ENCODE measurements around the gene CNTN5. TPM values are rescaled to one million over a fixed set of nuclear protein-coding genes. Genes with fewer than 3 reads are reported as not detected.

The CNTN5 gene
- total RNA-seq, 3 donors from 2014 or later (not counting 1 experiment from before 2014, with no cell fraction given): not detected

DNA sequence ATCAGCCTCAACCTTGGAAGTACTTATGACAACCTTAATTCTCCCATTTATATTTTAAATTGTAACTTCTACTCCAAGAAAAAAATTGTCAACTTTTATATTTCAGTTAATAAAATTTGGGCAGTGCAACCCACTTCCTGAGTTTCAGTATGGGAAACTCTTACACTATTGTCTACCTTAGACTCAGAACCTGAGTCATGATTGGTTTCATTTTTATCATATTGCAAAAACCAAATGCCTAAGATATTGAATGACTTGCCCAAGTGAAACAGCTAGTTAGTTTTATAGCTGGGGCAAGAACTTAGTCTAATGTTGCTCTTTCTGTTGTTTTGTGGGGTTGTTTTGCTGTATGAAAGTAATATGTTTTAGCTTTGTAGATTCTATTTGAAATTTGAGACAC, 1332.3 kb downstream of the CNTN5 start:
- Histone ChIP-seq H3K4me3 (ENCODE audit: low read length) (no peak overlapping the region), H3K36me3 (ENCODE audit: control insufficient read depth, insufficient read depth, low read length) (no peaks in the 10 kb centered on the region), H3K9me3 (ENCODE audit: control insufficient read depth, insufficient read depth, low read length) (no peaks in the 10 kb centered on the region), H3K4me1 (ENCODE audit: control insufficient read depth, insufficient read depth, low read length) (no peaks in the 10 kb centered on the region), H3K27ac (ENCODE audit: low read length) (no peak overlapping the region), H3K27me3 (ENCODE audit: control insufficient read depth, insufficient read depth, low read length) (no peaks in the 10 kb centered on the region)
- Mint-ChIP-seq H3K4me1 (no peaks in the 10 kb centered on the region), H3K4me3 (no peak overlapping the region), H3K36me3 (no peaks in the 10 kb centered on the region), H3K27me3 (ENCODE audit: low read depth in 2 of 2) (no peaks in the 10 kb centered on the region), H3K9me3 (peaks cover 14 to 20% of the 10 kb centered on the region in 2 donors), H3K27ac (no peak overlapping the region)
- TF ChIP-seq, protein P1, sequence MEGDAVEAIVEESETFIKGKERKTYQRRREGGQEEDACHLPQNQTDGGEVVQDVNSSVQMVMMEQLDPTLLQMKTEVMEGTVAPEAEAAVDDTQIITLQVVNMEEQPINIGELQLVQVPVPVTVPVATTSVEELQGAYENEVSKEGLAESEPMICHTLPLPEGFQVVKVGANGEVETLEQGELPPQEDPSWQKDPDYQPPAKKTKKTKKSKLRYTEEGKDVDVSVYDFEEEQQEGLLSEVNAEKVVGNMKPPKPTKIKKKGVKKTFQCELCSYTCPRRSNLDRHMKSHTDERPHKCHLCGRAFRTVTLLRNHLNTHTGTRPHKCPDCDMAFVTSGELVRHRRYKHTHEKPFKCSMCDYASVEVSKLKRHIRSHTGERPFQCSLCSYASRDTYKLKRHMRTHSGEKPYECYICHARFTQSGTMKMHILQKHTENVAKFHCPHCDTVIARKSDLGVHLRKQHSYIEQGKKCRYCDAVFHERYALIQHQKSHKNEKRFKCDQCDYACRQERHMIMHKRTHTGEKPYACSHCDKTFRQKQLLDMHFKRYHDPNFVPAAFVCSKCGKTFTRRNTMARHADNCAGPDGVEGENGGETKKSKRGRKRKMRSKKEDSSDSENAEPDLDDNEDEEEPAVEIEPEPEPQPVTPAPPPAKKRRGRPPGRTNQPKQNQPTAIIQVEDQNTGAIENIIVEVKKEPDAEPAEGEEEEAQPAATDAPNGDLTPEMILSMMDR (IDR thresholded peaks at IDR 0.05): no peak
- no peak for ATAC-seq
- no peak for DNase-seq
- intact Hi-C loops (cut with micrococcal nuclease): no loop called here

DNA sequence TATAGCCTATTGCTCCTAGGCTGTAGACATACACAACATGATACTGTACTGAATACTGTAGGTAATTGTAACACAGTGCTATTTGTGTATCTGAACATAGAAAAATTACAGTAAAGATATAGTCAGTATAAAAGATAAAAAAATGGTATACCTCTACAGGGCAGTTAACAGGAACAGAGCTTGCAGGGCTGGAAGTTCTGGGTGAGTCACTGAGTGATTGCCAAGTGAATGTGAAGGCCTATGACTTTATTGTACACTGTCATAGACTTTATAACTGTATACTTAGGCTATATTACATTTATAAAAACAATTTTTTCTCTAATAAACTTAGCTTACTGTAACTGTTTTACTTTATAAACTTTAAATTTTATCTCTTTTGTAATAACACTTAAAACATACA, 1334.0 kb downstream of the CNTN5 start:
- H3K36me3 ChIP-seq (ENCODE audit: control insufficient read depth, insufficient read depth, low read length): no peaks in the 10 kb centered on the region
- no peaks in the 10 kb centered on the region for H3K9me3 ChIP-seq (ENCODE audit: control insufficient read depth, insufficient read depth, low read length)
- no peaks in the 10 kb centered on the region for H3K4me1 ChIP-seq (ENCODE audit: control insufficient read depth, insufficient read depth, low read length)
- ATAC-seq: no peak
- Mint-ChIP-seq H3K4me3 (no peak overlapping the region), H3K27ac (no peak overlapping the region), H3K27me3 (ENCODE audit: low read depth in 2 of 2) (no peaks in the 10 kb centered on the region), H3K9me3 (peaks cover 11 to 20% of the 10 kb centered on the region in 2 donors), H3K4me1 (no peaks in the 10 kb centered on the region), H3K36me3 (no peaks in the 10 kb centered on the region)
- DNase-seq: no peak
- no peak overlapping the region for H3K4me3 ChIP-seq (ENCODE audit: low read length)
- no peak overlapping the region for H3K27ac ChIP-seq (ENCODE audit: low read length)
- TF ChIP-seq, protein P1 (IDR thresholded peaks at IDR 0.05): no peak
- intact Hi-C loops (cut with micrococcal nuclease): no loop called here
- no peaks in the 10 kb centered on the region for H3K27me3 ChIP-seq (ENCODE audit: control insufficient read depth, insufficient read depth, low read length)

DNA sequence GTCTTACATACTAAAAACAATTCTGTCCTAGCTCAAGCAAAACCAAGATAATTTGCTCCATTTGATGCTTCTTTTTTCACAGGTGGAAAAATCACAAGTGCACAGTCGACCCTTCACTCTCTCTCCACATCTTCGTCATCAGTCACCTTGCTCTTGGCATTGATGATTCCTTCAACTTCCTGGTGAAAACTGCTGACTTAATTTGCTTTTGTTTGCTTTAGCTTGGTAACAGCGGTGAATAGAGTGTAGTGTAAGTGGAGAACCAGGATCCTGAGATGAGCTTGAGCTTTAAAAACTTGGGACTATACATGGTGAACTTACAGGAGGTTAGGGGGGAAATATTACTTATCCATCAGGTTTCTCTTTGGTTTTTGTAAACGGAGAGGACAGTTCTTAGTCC, 1335.3 kb downstream of the CNTN5 start:
- peaks cover 4 to 18% of the 10 kb centered on the region in 2 donors for H3K9me3 Mint-ChIP-seq
- 66% methylated on average over 4 of the region's 4 CpGs for WGBS (ENCODE audit: insufficient coverage)
- intact Hi-C loops (cut with micrococcal nuclease): no loop called here

DNA sequence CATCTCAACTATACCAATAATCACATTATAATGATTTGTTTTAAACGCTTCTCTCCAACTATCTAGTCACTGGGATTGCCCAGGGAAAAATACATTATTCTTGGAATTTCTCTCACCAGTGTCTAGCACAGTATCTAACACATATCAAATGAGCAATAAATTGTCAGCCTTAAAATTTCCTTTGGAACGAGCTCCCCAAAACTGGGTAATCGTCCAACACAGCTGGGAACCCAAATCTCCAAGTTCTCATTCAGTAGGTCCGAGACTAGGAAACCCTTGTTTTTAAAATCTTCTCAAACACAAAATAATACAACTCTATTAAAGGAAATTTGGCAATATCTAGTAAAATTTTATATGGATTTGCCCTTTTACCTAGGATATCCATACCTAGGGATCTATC, 1338.5 kb downstream of the CNTN5 start:
- Histone ChIP-seq H3K9me3 (ENCODE audit: control insufficient read depth, insufficient read depth, low read length) (no peaks in the 10 kb centered on the region), H3K4me1 (ENCODE audit: control insufficient read depth, insufficient read depth, low read length) (no peaks in the 10 kb centered on the region)
- H3K9me3 Mint-ChIP-seq: peaks cover 9 to 20% of the 10 kb centered on the region in 2 donors

More for the DNA sequence above, 1335.3 kb downstream of the CNTN5 start:
- Mint-ChIP-seq H3K27ac (no peak overlapping the region), H3K27me3 (ENCODE audit: low read depth in 2 of 2) (no peaks in the 10 kb centered on the region), H3K4me3 (no peak overlapping the region), H3K36me3 (no peaks in the 10 kb centered on the region), H3K4me1 (no peaks in the 10 kb centered on the region)
- DNase-seq (no peak), ATAC-seq (no peak)
- H3K27me3 ChIP-seq (ENCODE audit: control insufficient read depth, insufficient read depth, low read length): no peaks in the 10 kb centered on the region
- H3K27ac ChIP-seq (ENCODE audit: low read length): no peak overlapping the region
- H3K4me1 ChIP-seq (ENCODE audit: control insufficient read depth, insufficient read depth, low read length): no peaks in the 10 kb centered on the region
- H3K9me3 ChIP-seq (ENCODE audit: control insufficient read depth, insufficient read depth, low read length): no peaks in the 10 kb centered on the region
- TF ChIP-seq, protein P1 (IDR thresholded peaks at IDR 0.05): no peak
- no peak overlapping the region for H3K4me3 ChIP-seq (ENCODE audit: low read length)
- no peaks in the 10 kb centered on the region for H3K36me3 ChIP-seq (ENCODE audit: control insufficient read depth, insufficient read depth, low read length)

More for the DNA sequence above, 1338.5 kb downstream of the CNTN5 start:
- no peaks in the 10 kb centered on the region for H3K36me3 Mint-ChIP-seq
- H3K36me3 ChIP-seq (ENCODE audit: control insufficient read depth, insufficient read depth, low read length): no peaks in the 10 kb centered on the region
- H3K27ac Mint-ChIP-seq: no peak overlapping the region
- H3K27me3 ChIP-seq (ENCODE audit: control insufficient read depth, insufficient read depth, low read length): no peaks in the 10 kb centered on the region
- DNase-seq (no peak), ATAC-seq (no peak)
- H3K27ac ChIP-seq (ENCODE audit: low read length): no peak overlapping the region
- TF ChIP-seq, protein P1 (IDR thresholded peaks at IDR 0.05): no peak
- WGBS (ENCODE audit: insufficient coverage): 81% methylated on average over 3 of the region's 4 CpGs
- H3K27me3 Mint-ChIP-seq (ENCODE audit: low read depth in 2 of 2): no peaks in the 10 kb centered on the region
- intact Hi-C loops (cut with micrococcal nuclease): no loop called here
- no peak overlapping the region for H3K4me3 ChIP-seq (ENCODE audit: low read length)
- no peak overlapping the region for H3K4me3 Mint-ChIP-seq
- H3K4me1 Mint-ChIP-seq: no peaks in the 10 kb centered on the region
